Epithelial cell of proximal tubule (primary cell): ENCODE measurements around the gene ATRNL1. TPM values are rescaled to one million over a fixed set of nuclear protein-coding genes. Genes with fewer than 3 reads are reported as not detected.
A peak's percentile ranks its signal among the peaks of the same experiment; 100 is the strongest.

Experiments used
- DNase-seq: peaks from one replicate; pipeline ENCODE4 v3.0.0-alpha.2; 2011; ENCODE audit warnings: low read depth
- H3K4me3 ChIP-seq: 2 replicates; pipeline ENCODE4 v1.5.1; 2011; ENCODE audit warnings: low read depth, mild to moderate bottlenecking, low read length
- total RNA-seq: library from RNA; depleted of rRNA; stranded (reverse); fragments of >200 nt; gene quantifications from 2 replicates; pipeline ENCODE4 v1.2.3, GENCODE V29; 2015
- TF ChIP-seq, protein P1 (sequence below): conservative IDR thresholded peaks from 2 replicates; pipeline ENCODE4 v1.5.1; 2012; ENCODE audit warnings: low read depth, mild to moderate bottlenecking, low read length

Gene ATRNL1
- total RNA-seq, 1 donor from 2014 or later: 12.4 TPM

DNA sequence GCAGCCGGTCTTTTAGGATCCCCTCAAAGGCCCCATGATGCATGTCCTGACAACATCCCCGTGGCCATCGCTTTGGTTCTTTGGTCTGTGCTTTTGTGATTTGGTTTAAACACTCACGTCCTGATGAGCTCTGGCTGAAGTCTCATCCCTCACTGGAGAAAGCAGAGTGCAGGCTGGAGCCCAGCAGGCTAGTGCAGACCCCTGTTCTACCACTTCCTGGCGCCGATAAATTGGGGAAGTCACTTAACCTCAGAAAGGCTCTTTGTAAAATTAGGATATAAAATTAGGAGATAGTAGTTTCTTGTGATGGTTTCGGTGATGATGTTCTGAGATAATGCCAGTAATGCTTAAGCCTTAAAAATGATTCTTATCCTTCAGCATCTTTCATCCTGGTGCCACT, 872.2 kb downstream of the ATRNL1 start:
- TF ChIP-seq, protein P1, sequence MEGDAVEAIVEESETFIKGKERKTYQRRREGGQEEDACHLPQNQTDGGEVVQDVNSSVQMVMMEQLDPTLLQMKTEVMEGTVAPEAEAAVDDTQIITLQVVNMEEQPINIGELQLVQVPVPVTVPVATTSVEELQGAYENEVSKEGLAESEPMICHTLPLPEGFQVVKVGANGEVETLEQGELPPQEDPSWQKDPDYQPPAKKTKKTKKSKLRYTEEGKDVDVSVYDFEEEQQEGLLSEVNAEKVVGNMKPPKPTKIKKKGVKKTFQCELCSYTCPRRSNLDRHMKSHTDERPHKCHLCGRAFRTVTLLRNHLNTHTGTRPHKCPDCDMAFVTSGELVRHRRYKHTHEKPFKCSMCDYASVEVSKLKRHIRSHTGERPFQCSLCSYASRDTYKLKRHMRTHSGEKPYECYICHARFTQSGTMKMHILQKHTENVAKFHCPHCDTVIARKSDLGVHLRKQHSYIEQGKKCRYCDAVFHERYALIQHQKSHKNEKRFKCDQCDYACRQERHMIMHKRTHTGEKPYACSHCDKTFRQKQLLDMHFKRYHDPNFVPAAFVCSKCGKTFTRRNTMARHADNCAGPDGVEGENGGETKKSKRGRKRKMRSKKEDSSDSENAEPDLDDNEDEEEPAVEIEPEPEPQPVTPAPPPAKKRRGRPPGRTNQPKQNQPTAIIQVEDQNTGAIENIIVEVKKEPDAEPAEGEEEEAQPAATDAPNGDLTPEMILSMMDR: no peak

DNA sequence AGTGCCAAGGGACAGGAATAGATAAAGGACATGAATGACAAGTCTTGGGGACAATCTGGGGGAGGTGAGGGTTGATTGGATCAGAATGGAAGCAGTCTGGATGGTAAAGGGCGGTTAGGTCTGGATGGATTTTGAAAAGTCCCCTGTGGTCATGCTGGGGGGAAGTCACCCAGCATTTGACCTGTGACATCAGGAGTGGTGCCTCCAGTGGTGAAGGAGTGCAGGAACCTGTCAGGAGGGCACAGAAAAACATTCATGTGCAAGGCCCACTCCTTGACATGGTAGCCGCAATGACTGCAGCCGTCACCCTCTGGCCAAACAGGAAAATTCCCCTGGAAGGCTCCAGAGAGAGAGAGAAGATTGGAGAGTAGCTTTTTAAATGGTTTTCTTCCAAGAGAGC, 875.1 kb downstream of the ATRNL1 start:
- TF ChIP-seq, protein P1: peak; percentile 40
- no peak for DNase-seq
- H3K4me3 ChIP-seq: no peak overlapping the region

More for the DNA sequence above, 872.2 kb downstream of the ATRNL1 start:
- H3K4me3 ChIP-seq: no peak overlapping the region
- no peak for DNase-seq

DNA sequence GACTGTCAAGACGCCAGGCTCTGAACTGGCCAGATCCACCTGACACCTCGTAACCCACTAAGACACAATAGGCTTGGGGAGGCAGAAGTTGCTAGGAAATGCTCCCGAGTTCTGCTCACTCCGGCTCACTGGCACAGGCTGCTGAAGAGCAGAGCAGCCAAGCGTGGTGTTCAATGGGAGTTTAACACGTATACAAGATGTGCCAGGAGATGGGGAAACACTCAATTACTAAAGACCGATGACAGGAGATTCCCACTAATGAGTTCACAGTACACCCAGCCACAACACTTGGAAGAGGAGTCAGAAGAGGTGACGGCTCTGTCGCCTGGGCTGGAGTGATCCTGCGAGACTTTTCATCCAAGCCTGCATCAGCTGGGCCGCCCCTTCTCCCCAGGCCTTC, 876.4 kb downstream of the ATRNL1 start:
- peak; percentile 90 for DNase-seq
- no peak overlapping the region for H3K4me3 ChIP-seq
- TF ChIP-seq, protein P1: no peak

DNA sequence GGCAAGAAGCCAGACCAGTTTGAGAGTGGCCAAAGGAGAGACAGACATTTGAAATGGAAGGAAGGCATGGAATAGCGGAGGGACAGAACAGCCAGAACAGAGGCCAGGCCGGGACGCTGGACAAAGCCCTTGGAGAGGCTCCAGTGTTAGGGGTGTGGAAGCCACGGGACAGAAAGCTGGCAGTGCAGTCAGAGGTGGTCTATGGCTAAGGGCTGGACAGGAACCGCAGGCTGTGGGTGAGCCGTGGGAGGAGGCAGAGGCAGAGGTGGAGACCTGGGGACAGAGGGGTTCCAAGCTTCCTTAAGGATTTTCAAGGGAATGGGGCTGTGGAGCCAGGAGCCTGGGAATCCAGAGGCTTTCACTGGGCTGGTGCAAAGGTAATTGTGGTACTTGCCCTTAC, 878.8 kb downstream of the ATRNL1 start:
- no peak for DNase-seq
- no peak overlapping the region for H3K4me3 ChIP-seq
- TF ChIP-seq, protein P1: no peak

DNA sequence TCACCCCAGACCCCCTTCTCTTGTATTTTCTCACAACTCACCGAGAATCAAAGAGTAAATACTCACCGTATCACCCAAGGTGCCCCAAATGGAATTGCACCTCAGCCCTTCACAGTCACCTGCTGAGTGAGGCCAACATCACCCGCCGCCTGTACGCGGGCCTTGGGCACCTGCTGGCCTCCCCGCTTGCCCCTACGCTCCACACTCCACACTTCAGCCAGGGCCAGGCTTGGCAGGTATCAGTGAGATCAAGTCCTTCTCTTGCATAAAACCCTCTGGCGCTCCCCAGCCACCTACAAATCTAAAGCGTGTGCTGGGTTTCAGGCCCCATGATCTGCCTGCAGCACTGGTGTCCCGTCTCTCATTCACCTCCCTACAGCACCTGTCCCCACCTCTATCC, 879.3 kb downstream of the ATRNL1 start:
- no peak for DNase-seq
- H3K4me3 ChIP-seq: no peak overlapping the region
- TF ChIP-seq, protein P1: no peak

DNA sequence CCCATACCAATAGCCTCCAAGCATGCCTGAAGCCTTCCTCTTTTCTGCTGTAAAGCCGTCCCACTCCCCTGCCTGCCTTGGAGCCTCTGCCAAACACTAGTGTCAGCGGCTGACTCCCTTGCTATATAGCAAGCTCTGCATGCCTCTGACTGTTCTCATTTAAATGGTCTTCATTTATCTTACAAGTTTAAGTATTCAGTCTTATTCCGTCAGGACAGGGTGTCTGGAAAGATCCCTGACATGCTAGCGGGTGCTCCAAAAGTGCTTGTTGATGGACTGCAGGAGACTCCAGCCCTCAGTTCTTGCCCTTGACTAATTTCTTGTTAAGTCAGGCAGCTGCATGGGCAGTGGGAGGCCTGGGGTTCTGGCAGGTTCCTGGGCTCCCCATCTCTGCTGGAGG, 881.2 kb downstream of the ATRNL1 start:
- H3K4me3 ChIP-seq: no peak overlapping the region
- DNase-seq: no peak
- TF ChIP-seq, protein P1: no peak

DNA sequence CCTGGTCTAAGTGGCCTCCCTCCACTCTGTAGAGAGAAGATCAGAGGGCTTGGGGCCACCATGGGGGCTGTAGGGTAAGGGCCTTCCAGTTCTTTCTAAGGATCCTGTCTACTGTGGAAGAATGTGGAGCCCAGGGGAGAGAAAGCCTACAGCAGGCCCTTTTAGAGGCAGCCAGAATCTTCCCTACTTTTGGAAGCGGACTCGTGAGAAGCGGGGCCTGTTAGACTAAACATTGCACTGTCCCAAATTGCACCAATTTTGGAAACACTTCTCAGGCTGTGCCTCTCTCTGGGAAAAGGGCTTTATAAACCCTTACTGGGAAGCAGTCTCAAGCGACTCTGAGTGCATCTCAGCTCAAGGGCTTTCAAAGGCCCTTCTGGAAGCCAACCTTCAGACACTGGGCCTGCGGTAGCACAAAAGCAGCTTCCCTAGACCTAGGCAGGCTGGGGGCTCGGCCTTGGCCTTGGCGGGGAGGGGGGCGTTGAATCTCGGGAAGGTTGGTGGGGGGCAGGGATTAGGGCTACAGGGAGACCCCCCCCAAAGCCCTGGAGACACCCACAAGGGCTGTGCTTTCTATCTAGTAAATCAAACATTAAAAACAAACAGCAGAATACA, 881.8 kb downstream of the ATRNL1 start:
- TF ChIP-seq, protein P1: no peak
- no peak overlapping the region for H3K4me3 ChIP-seq
- DNase-seq: no peak
